H1 (cell line): ENCODE data around the gene KCMF1. TPM values are rescaled to one million over a fixed set of nuclear protein-coding genes. Genes with fewer than 3 reads are reported as not detected.

ENCODE experiments used
- CTCF ChIA-PET: fragments of 300-600 bp; sonication (Branson Sonifier 250); formaldehyde crosslinking; loops from one replicate; lab custom pipeline; 2021; ENCODE audit not compliant: partially characterized antibody; lab: Charles Lee
- POLR2A ChIA-PET: fragments of 300-600 bp; sonication (Branson Sonifier 250); formaldehyde crosslinking; loops from one replicate; lab custom pipeline; 2021; ENCODE audit warnings: inconsistent platforms; ENCODE audit not compliant: partially characterized antibody; lab: Charles Lee
- DNase-seq, 2 experiments: peaks; one replicate each; pipeline versions ENCODE4 v3.0.0 to v3.0.0-alpha.2; 2010 to 2022; ENCODE audit warnings: low spot score in 2 of 2, low read depth in 1 of 2, mixed read lengths in 1 of 2
- FAIRE-seq: peaks from 2 replicates; lab custom pipeline; 2011; peaks lifted over from hg19 to GRCh38; lab: Jason Lieb, UNC
- H2AFZ ChIP-seq: 2 replicates; pipeline ENCODE4 v1.8.1; 2012; ENCODE audit warnings: low read length, inconsistent platforms
- H2AK5ac ChIP-seq: 2 replicates; pipeline ENCODE4 v1.6.1; 2013; ENCODE audit warnings: low read depth, low read length
- H2BK120ac ChIP-seq: replicated peaks from 2 replicates; pipeline ENCODE3; 2013; ENCODE audit warnings: low read depth, low read length, inconsistent platforms
- H2BK12ac ChIP-seq: 2 replicates; pipeline ENCODE4 v1.6.1; 2013; ENCODE audit warnings: low read depth, low read length
- H2BK15ac ChIP-seq: 2 replicates; pipeline ENCODE4 v1.6.1; 2013; ENCODE audit warnings: low read length
- H2BK20ac ChIP-seq: 2 replicates; pipeline ENCODE4 v1.6.1; 2013; ENCODE audit warnings: low read length
- H2BK5ac ChIP-seq: 2 replicates; pipeline ENCODE4 v1.6.1; 2013; ENCODE audit warnings: low read depth, low read length
- H3K14ac ChIP-seq: 2 replicates; pipeline ENCODE4 v1.6.1; 2013; ENCODE audit warnings: inconsistent platforms; ENCODE audit not compliant: insufficient read length
- H3K18ac ChIP-seq: 2 replicates; pipeline ENCODE4 v1.6.1; 2013; ENCODE audit warnings: low read length; ENCODE audit errors: extremely low read depth
- H3K23ac ChIP-seq: 2 replicates; pipeline ENCODE4 v1.6.1; 2013; ENCODE audit warnings: inconsistent platforms; ENCODE audit not compliant: insufficient read length
- H3K23me2 ChIP-seq: 2 replicates; pipeline ENCODE4 v1.6.1; 2013; ENCODE audit warnings: low read depth, low read length
- H3K27ac ChIP-seq: 2 replicates; pipeline ENCODE4 v1.6.1; 2011; ENCODE audit warnings: low read depth, low read length, inconsistent platforms
- H3K27me3 ChIP-seq, 4 experiments: replicated peaks in 1 of 4; 1 replicate in 1 of 4; 2 replicates in 3 of 4; pipeline versions ENCODE4 v1.6.1 to v1.8.1; 2011 to 2013; ENCODE audit warnings: low read length in 3 of 4, mild to moderate bottlenecking in 3 of 4, inconsistent platforms in 2 of 4, mixed read lengths in 2 of 4, moderate library complexity in 1 of 4; ENCODE audit not compliant: control insufficient read depth in 3 of 4, insufficient read depth in 3 of 4; ENCODE audit errors: extremely low read depth in 1 of 4
- H3K36me3 ChIP-seq, 4 experiments: 2 replicates each; pipeline versions ENCODE4 v1.6.1 to v1.8.1; 2011 to 2013; ENCODE audit warnings: mild to moderate bottlenecking in 4 of 4, low read length in 3 of 4, moderate library complexity in 2 of 4, control low read depth in 1 of 4, inconsistent platforms in 1 of 4; ENCODE audit not compliant: insufficient read depth in 4 of 4, control insufficient read depth in 2 of 4
- H3K4ac ChIP-seq: replicated peaks from 2 replicates; pipeline ENCODE3; 2013; ENCODE audit warnings: low read length, low read depth, mixed read lengths, inconsistent platforms; ENCODE audit not compliant: insufficient read length
- H3K4me1 ChIP-seq, 4 experiments: replicated peaks in 1 of 4; 1 replicate in 1 of 4; 2 replicates in 3 of 4; pipeline versions ENCODE4 v1.6.1 to v1.8.1; 2011 to 2013; ENCODE audit warnings: low read length in 3 of 4, inconsistent platforms in 2 of 4, mixed read lengths in 1 of 4; ENCODE audit not compliant: insufficient read depth in 4 of 4, control insufficient read depth in 3 of 4
- H3K4me2 ChIP-seq, 2 experiments: 2 replicates each; pipeline versions ENCODE4 v1.6.1 to v1.8.1; 2011 to 2013; ENCODE audit warnings: low read depth in 2 of 2, low read length in 2 of 2, control low read depth in 1 of 2, inconsistent platforms in 1 of 2, mild to moderate bottlenecking in 1 of 2; ENCODE audit not compliant: insufficient read depth in 1 of 2
- H3K4me3 ChIP-seq, 4 experiments: fragments of 200-600, 300-600 bp in 1 of 4; sonication (generic), shearing (Covaris generic), sonication (Bioruptor Twin) in 1 of 4; 2 replicates each; pipeline versions ENCODE4 v1.5.1 to v1.8.1; 2011 to 2016; ENCODE audit warnings: low read length in 4 of 4, low read depth in 3 of 4, control low read depth in 2 of 4, inconsistent platforms in 2 of 4, mild to moderate bottlenecking in 2 of 4, mixed read lengths in 1 of 4, moderate library complexity in 1 of 4; ENCODE audit not compliant: insufficient read depth in 2 of 4; ENCODE audit errors: extremely low read depth in 1 of 4
- H3K56ac ChIP-seq: replicated peaks from 2 replicates; pipeline ENCODE3; 2013; ENCODE audit warnings: low read depth, mild to moderate bottlenecking, mixed read lengths, low read length, inconsistent platforms; ENCODE audit not compliant: insufficient read length
- H3K79me1 ChIP-seq: 2 replicates; pipeline ENCODE4 v1.6.1; 2013; ENCODE audit warnings: low read depth, low read length, control low read depth
- H3K79me2 ChIP-seq, 2 experiments: 2 replicates each; pipeline versions ENCODE4 v1.6.1 to v1.8.1; 2012 to 2013; ENCODE audit warnings: low read length in 2 of 2, mild to moderate bottlenecking in 2 of 2, inconsistent platforms in 1 of 2; ENCODE audit not compliant: insufficient read depth in 2 of 2, control insufficient read depth in 1 of 2
- H3K9ac ChIP-seq, 4 experiments: replicated peaks in 1 of 4; 1 replicate in 1 of 4; 2 replicates in 3 of 4; pipeline versions ENCODE4 v1.6.1 to v1.8.1; 2011 to 2013; ENCODE audit warnings: low read depth in 3 of 4, low read length in 3 of 4, control low read depth in 2 of 4, mild to moderate bottlenecking in 2 of 4, moderate library complexity in 2 of 4, inconsistent platforms in 1 of 4; ENCODE audit errors: extremely low read depth in 1 of 4
- H3K9me3 ChIP-seq, 2 experiments: 2 replicates each; pipeline versions ENCODE4 v1.6.1 to v1.8.1; 2012 to 2013; ENCODE audit warnings: mild to moderate bottlenecking in 2 of 2, moderate library complexity in 2 of 2, control low read depth in 1 of 2, inconsistent platforms in 1 of 2, low read depth in 1 of 2, low read length in 1 of 2, mixed read lengths in 1 of 2; ENCODE audit not compliant: insufficient read depth in 2 of 2
- H4K20me1 ChIP-seq, 2 experiments: replicated peaks in 1 of 2; 2 replicates each; pipeline versions ENCODE3 to v1.8.1; 2011 to 2013; ENCODE audit warnings: inconsistent platforms in 2 of 2, low read length in 2 of 2, mild to moderate bottlenecking in 1 of 2; ENCODE audit not compliant: insufficient read depth in 2 of 2, control insufficient read depth in 1 of 2
- H4K5ac ChIP-seq: 2 replicates; pipeline ENCODE4 v1.6.1; 2013; ENCODE audit warnings: low read length, low read depth, mixed read lengths, inconsistent platforms; ENCODE audit not compliant: insufficient read length
- H4K8ac ChIP-seq: 2 replicates; pipeline ENCODE4 v1.8.0; 2013; ENCODE audit warnings: mild to moderate bottlenecking, moderate library complexity, low read length, inconsistent platforms; ENCODE audit not compliant: insufficient read depth; ENCODE audit errors: extremely low read depth
- H4K91ac ChIP-seq: replicated peaks from 2 replicates; pipeline ENCODE3; 2013; ENCODE audit warnings: low read length, mixed read lengths, inconsistent platforms; ENCODE audit not compliant: insufficient read length
- CHD1 ChIP-seq: IDR thresholded peaks from 2 replicates; pipeline ENCODE4 v1.6.1; 2012; ENCODE audit warnings: low read depth, low read length, improper control_type of control experiment
- NANOG ChIP-seq: IDR thresholded peaks from 2 replicates; pipeline ENCODE4 v1.6.1; 2011; ENCODE audit warnings: low read length, low read depth, mild to moderate bottlenecking, inconsistent platforms; ENCODE audit not compliant: insufficient read depth, poor library complexity, severe bottlenecking
- RNF2 ChIP-seq: fragments of 200-900, 300-1000 bp; sonication (generic); IDR thresholded peaks from 2 replicates; pipeline ENCODE4 v1.7.1; 2016; ENCODE audit warnings: borderline replicate concordance, low read depth, mild to moderate bottlenecking, antibody characterized with exemption, low read length; ENCODE audit not compliant: poor library complexity, severe bottlenecking; ENCODE audit errors: missing control alignments
- SP4 ChIP-seq: IDR thresholded peaks from 2 replicates; pipeline ENCODE4 v1.6.1; 2012; ENCODE audit warnings: low read length, inconsistent platforms
- WGBS, 2 experiments: shearing (Covaris generic) in 1 of 2; methylation state at CpG; one replicate each; pipeline versions ENCODE4 v1.1.6 to v1.1.7; 2013 to 2015; ENCODE audit warnings: low lambda C conversion rate in 2 of 2, mixed read lengths in 2 of 2, inconsistent platforms in 1 of 2, low coverage in 1 of 2, missing lambda C conversion rate in 1 of 2; ENCODE audit not compliant: insufficient replicate concordance in 2 of 2, insufficient coverage in 1 of 2, insufficient read length in 1 of 2; ENCODE audit errors: extremely low coverage in 1 of 2, missing lambda C conversion rate in 1 of 2; 5-methylcytosine and 5-hydroxymethylcytosine counted together
- polyA plus RNA-seq, 7 experiments: library from polyadenylated mRNA; depleted of rRNA in 3 of 7; stranded (reverse) in 5 of 7; unstranded in 2 of 7; fragments of >200 nt in 5 of 7; fragments of 200-250 nt in 2 of 7; gene quantifications; 1 replicate in 5 of 7; 2 replicates in 1 of 7; 4 replicates in 1 of 7; pipeline versions ENCODE4 v1.2.1 to v1.2.3, GENCODE V29; 2011 to 2013; ENCODE audit warnings: missing spikeins in 2 of 7, mixed read lengths in 2 of 7
- total RNA-seq: library from RNA; stranded (reverse); fragmentation: NEBNext Ultra II Directional; extraction: Animal tissue kit (Norgen Biotek cat#: 25700); gene quantifications from 2 replicates; pipeline ENCODE4 v1.2.1, GENCODE V29; 2021
- TF ChIP-seq, protein P1 (sequence below): IDR thresholded peaks from 2 replicates; pipeline ENCODE4 v1.6.1; 2012; ENCODE audit warnings: low read length, inconsistent platforms
- TF ChIP-seq, protein P2 (sequence below): IDR thresholded peaks from 2 replicates; pipeline ENCODE4 v1.6.1; 2012; ENCODE audit warnings: inconsistent platforms

KCMF1 gene
- total and polyA plus RNA-seq, 2 of the 8 experiments (the other 6 are each of a cell fraction or from before 2014, with no cell fraction given), result 86.9 to 149 TPM

DNA sequence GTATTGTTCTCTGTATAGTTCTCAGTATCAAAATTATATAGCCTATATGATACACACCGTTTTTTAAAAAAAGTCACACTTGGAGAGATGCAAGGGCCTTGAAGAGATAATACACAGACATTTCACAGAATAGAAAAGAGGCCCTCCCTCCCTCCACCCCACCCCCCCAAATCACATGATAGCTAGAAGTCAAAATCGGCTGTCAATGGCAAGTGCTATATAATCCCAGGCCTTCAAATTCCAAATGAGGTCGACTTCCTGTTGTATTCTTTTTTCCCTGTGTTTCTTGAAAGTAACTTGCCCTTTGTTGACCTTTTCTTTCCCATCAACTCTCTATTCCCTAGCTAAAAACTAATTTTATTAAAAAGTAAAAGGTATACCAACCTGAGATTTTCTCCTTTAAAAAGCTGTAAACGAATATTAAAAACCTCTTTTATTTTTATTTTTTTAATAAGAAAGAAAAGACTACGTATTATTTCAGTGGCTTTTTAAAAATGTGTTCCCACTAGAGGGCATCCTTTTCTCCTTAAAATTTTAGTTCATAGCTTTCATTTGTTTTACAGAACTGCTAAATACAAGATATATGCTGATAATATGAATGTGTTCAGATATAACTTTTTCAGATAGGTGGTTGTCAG lies 46.6 kb downstream of the KCMF1 start:
- Histone ChIP-seq H3K4ac (no peak overlapping the region), H2BK5ac (no peak overlapping the region), H4K8ac (no peak overlapping the region), H4K5ac (no peak overlapping the region), H3K27me3 (no peaks in the 10 kb centered on the region), H3K36me3 (no peaks in the 10 kb centered on the region), H3K18ac (no peak overlapping the region), H3K9ac (no peak overlapping the region), H3K23me2 (no peaks in the 10 kb centered on the region), H3K4me3 (no peak overlapping the region), H3K79me1 (peaks cover 3% of the 10 kb centered on the region), H3K23ac (no peak overlapping the region), H2AK5ac (no peak overlapping the region), H2BK20ac (no peak overlapping the region), H2BK15ac (no peak overlapping the region), H4K91ac (no peak overlapping the region), H3K56ac (no peak overlapping the region), H3K4me1 (peaks cover 0 to 2% (median 0%) of the 10 kb centered on the region in 4 experiments; a peak in 2 of 7 replicates), H3K79me2 (peaks cover 19 to 96% of the 10 kb centered on the region in 2 experiments), H2BK12ac (no peak overlapping the region), H3K14ac (no peak overlapping the region), H2BK120ac (no peak overlapping the region), H3K27ac (no peak overlapping the region), H3K9me3 (no peaks in the 10 kb centered on the region), H3K4me2 (no peak overlapping the region), H2AFZ (no peak overlapping the region), H4K20me1 (peaks cover 5 to 6% of the 10 kb centered on the region in 2 experiments)
- FAIRE-seq (peak; percentile 7), DNase-seq (no peak)
- ChIA-PET POLR2A (interaction anchor here (0.9 to 1.2 kb wide), 2 partner anchors 39 to 60 kb away, joined by 3 read pairs; no protein-coding TSS in a partner anchor), CTCF (interaction anchor here (0.6 to 2.1 kb wide), 19 partner anchors 9 to 928 kb away, joined by 3 to 14 read pairs (median 3); no protein-coding TSS in a partner anchor)
- WGBS, 2 experiments, result 41% methylated on average over 5 of the region's 5 CpGs; no CpG with 5 or more reads in 1 of the 2 experiments
- TF ChIP-seq CHD1 (no peak), RNF2 (no peak), SP4 (no peak), NANOG (no peak)
- TF ChIP-seq, protein P1, sequence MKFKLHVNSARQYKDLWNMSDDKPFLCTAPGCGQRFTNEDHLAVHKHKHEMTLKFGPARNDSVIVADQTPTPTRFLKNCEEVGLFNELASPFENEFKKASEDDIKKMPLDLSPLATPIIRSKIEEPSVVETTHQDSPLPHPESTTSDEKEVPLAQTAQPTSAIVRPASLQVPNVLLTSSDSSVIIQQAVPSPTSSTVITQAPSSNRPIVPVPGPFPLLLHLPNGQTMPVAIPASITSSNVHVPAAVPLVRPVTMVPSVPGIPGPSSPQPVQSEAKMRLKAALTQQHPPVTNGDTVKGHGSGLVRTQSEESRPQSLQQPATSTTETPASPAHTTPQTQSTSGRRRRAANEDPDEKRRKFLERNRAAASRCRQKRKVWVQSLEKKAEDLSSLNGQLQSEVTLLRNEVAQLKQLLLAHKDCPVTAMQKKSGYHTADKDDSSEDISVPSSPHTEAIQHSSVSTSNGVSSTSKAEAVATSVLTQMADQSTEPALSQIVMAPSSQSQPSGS, result no peak
- TF ChIP-seq, protein P2, sequence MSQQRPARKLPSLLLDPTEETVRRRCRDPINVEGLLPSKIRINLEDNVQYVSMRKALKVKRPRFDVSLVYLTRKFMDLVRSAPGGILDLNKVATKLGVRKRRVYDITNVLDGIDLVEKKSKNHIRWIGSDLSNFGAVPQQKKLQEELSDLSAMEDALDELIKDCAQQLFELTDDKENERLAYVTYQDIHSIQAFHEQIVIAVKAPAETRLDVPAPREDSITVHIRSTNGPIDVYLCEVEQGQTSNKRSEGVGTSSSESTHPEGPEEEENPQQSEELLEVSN, result no peak
